Skeletal muscle tissue (tissue), 4 donors: ENCODE results near the gene GORASP2. TPM values are rescaled to one million over a fixed set of nuclear protein-coding genes. Genes with fewer than 3 reads are reported as not detected.

ENCODE experiments used
- H3K27ac ChIP-seq: one replicate; pipeline ENCODE4 v1.7.0; 2013; ENCODE audit warnings: mild to moderate bottlenecking, low read depth, low read length, inconsistent platforms
- H3K27me3 ChIP-seq, 3 donors: one replicate each; pipeline ENCODE4 v1.7.0; 2013; ENCODE audit warnings: low read length in 3 of 3; ENCODE audit not compliant: control insufficient read depth in 3 of 3, insufficient read depth in 3 of 3
- H3K36me3 ChIP-seq, 3 donors: one replicate each; pipeline ENCODE4 v1.7.0; 2013; ENCODE audit warnings: low read length in 3 of 3; ENCODE audit not compliant: control insufficient read depth in 3 of 3, insufficient read depth in 3 of 3
- H3K4me1 ChIP-seq, 3 donors: one replicate each; pipeline ENCODE4 v1.7.0; 2013; ENCODE audit warnings: low read length in 3 of 3, mild to moderate bottlenecking in 3 of 3; ENCODE audit not compliant: control insufficient read depth in 3 of 3, insufficient read depth in 3 of 3
- H3K4me3 ChIP-seq, 3 donors: one replicate each; pipeline ENCODE4 v1.7.0; 2013; ENCODE audit warnings: low read length in 3 of 3
- H3K9ac ChIP-seq, 3 donors: one replicate each; pipeline ENCODE4 v1.7.0; 2013; ENCODE audit warnings: low read length in 3 of 3, mild to moderate bottlenecking in 3 of 3, moderate library complexity in 2 of 3, low read depth in 1 of 3
- H3K9me3 ChIP-seq, 3 donors: one replicate each; pipeline ENCODE4 v1.7.0; 2013; ENCODE audit warnings: low read length in 3 of 3; ENCODE audit not compliant: control insufficient read depth in 3 of 3
- total RNA-seq: library from RNA; depleted of rRNA; stranded (reverse); fragments of >200 nt; gene quantifications from one replicate; pipeline ENCODE4 v1.2.3, GENCODE V29; 2014
- donor health status: Osteomylitis.

The GORASP2 gene
- total RNA-seq, 1 donor from 2014 or later, result 22.4 TPM

DNA sequence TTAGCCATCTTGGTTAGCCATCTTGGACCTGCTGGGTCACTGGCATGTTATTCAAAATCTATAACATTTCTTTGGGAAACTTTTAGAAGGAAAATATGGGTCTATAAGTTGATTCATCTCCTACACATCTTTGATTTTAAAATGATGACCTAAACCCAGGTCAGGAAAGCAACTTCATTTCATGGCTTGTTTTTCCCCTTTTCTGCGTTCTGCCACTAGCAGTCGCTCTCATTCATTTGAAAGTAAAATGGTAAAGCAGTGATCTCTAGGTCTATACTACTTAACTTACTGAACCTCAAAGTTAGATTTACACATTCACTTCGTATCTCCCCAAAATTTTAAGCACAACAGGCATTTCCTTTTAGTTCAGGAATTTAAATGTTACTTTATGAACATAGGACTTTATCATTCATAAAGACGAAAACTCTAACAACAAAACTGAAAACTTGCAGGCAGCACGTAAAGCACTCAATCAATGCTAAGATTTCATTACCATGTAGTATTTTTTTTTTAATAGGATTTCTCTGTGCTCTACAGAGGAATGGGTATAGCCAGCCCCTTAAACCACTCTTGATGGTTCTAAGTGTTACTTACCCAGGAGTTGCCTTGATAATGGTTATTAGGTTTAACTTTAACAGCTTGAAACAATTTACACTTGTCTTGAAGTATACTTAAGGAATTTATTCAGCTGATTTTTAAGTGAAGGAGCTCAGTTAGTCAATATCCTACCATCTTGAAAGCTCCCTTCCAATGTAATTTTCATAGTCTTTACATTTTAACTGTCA lies 62.5 kb downstream of the GORASP2 start:
- H3K36me3 ChIP-seq, result peaks cover 4 to 21% (median 14%) of the 10 kb centered on the region in 3 donors
- no peak overlapping the region for H3K9ac ChIP-seq
- no peak overlapping the region for H3K27ac ChIP-seq
- H3K4me3 ChIP-seq, result no peak overlapping the region
- H3K4me1 ChIP-seq, result no peaks in the 10 kb centered on the region
- H3K9me3 ChIP-seq, result no peaks in the 10 kb centered on the region
- no peaks in the 10 kb centered on the region for H3K27me3 ChIP-seq

DNA sequence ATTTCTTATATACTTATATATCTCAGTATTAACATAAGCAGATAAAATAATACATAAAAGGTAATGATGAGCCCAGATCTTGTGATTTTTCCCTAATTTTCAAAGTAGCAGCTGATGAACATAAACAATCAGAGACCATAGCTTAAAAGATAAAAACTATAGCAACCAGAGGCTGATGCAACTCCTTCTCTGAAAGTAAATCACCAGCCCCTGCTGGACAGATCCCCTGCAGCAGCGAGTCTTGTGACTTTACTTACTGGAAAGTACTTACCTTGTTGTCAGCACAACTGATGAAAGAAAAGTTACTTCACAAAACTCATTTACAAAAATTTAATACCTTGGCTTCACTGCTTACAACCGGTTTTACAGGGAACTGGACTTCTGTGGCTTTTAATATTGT lies 67.3 kb downstream of the GORASP2 start:
- H3K36me3 ChIP-seq, result peaks cover 4 to 21% (median 18%) of the 10 kb centered on the region in 3 donors

DNA sequence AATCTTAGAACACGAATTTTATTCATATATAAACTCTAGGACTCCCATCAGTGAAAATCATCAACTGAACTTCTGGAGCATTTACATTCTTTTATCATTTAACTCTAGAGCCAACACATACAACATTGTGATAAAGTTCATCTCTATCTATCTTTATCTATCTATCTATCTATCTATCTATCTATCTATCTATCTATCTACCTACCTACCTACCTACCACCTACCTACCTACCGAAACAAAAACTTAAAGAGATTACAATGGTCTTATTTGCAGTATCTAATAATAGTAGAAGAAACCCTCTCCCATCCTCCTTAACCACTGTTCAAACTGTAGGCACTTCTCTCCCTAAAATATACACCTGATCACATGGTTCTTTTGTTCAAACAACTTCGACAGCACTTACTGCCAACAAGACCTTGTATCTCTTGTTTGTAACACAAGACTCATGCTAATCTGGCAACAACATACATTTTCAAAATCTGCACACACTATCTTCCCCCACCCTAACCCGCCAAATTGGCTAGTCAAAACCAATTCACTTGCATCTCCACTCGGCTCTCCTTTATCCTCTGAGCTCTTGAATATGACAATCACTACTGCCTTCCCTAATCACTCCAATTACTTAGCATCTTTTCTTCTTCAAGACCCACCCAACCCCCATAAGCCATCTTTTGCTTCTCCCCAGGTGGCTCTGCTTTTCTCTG lies 69.0 kb downstream of the GORASP2 start:
- H3K9ac ChIP-seq, result no peak overlapping the region
- H3K27ac ChIP-seq, result no peak overlapping the region
- no peaks in the 10 kb centered on the region for H3K27me3 ChIP-seq
- no peaks in the 10 kb centered on the region for H3K9me3 ChIP-seq
- H3K4me3 ChIP-seq, result no peak overlapping the region
- H3K4me1 ChIP-seq, result no peaks in the 10 kb centered on the region
- peaks cover 6 to 22% (median 18%) of the 10 kb centered on the region in 3 donors for H3K36me3 ChIP-seq

More for the DNA sequence above, 67.3 kb downstream of the GORASP2 start:
- Histone ChIP-seq H3K4me1 (no peaks in the 10 kb centered on the region), H3K4me3 (no peak overlapping the region), H3K9ac (no peak overlapping the region), H3K9me3 (no peaks in the 10 kb centered on the region), H3K27ac (no peak overlapping the region), H3K27me3 (no peaks in the 10 kb centered on the region)

DNA sequence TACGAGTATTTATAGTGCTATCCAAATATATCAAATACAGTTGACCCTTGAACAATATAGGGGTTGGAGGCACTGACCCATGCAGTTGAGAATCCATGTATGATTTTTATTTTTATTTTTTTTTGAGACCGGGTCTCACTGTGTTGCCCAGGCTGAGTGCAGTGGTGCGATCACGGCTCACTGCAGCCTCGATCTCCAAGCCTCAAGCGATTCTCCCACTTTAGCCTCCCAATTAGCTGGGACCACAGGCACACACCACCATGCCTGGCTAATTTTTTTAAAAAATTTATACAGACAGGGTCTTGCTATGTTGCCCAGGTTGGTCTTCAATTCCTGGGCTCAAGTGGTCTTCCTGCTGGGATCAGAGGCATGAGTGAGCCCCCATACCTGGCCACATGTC lies 70.6 kb downstream of the GORASP2 start:
- Histone ChIP-seq H3K4me1 (no peaks in the 10 kb centered on the region), H3K9me3 (no peaks in the 10 kb centered on the region), H3K27ac (no peak overlapping the region), H3K27me3 (no peaks in the 10 kb centered on the region), H3K4me3 (no peak overlapping the region), H3K9ac (no peak overlapping the region), H3K36me3 (peaks cover 5 to 19% (median 14%) of the 10 kb centered on the region in 3 donors)

DNA sequence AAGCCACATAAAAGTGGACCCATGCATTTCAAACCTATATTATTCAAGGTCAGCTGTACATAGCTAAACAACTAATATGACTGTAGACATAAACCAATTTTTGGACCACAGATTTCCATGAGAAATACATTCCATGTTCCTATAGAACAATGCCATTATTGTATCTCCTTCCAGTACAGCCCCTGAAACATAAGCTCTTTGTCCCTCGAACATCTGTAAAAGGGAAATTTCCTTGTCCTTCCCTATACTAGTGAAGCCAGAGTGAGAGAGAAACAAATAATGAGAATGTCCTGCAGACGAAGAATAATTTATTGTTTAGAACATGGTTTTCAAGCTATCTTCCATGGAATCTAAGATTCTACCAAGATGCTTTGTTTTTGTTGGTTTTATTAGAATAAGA lies 75.3 kb downstream of the GORASP2 start:
- Histone ChIP-seq H3K4me1 (no peaks in the 10 kb centered on the region), H3K27me3 (no peaks in the 10 kb centered on the region), H3K9me3 (no peaks in the 10 kb centered on the region), H3K27ac (no peak overlapping the region), H3K4me3 (no peak overlapping the region), H3K36me3 (peaks cover 8 to 28% (median 15%) of the 10 kb centered on the region in 3 donors), H3K9ac (no peak overlapping the region)

DNA sequence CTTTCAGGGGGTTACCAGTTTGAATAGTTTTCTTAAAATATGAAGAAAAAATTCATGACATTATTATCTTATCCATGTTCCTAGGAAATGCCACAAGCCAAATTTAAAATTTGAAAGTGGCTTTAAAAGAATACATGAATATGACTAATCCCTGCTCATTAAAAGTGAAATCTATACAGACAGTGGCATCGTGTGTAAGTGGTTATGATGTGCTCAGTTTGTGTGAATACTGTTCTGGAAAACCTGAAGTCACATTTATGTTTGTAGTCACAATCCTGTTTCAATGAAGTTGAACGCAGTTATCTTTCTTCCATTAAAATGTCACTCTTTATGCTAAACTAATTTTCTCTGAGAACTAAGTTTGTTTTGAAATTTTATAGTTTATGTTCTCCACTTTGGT lies 75.8 kb downstream of the GORASP2 start:
- Histone ChIP-seq H3K9ac (no peak overlapping the region), H3K9me3 (no peaks in the 10 kb centered on the region), H3K36me3 (peaks cover 8 to 28% (median 15%) of the 10 kb centered on the region in 3 donors), H3K4me1 (no peaks in the 10 kb centered on the region), H3K4me3 (no peak overlapping the region), H3K27ac (no peak overlapping the region), H3K27me3 (no peaks in the 10 kb centered on the region)

DNA sequence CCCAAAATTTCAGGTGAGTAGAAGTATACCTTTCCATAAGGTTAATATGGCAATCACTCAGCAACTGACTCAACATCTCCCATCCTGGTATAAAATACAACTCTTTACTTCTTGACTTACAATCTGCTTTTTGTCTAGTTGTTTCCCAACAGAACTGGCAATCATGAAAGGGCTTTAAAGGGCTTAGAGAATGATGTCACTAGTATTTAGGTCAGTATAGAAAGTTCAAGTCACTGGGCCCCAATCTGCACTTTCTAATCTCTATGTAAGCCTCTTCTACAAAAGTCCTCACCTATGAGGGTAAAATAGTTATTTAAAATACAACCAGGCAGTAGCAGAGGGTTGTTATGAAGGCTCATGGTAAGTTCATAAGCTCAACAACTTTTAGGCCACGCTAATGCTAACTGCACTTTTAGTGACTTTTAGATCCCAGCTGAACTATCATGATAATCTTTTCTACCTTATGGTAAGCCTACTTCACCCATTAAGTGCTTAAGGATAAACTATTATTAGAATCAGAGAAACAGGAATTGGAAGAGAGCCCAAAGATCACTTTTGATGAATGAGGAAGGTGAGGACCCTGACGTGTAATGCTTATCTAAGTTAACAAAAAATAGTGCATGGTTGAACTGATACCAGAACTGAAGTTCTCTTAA lies 79.6 kb downstream of the GORASP2 start:
- H3K4me1 ChIP-seq, result no peaks in the 10 kb centered on the region
- H3K4me3 ChIP-seq, result no peak overlapping the region
- H3K9ac ChIP-seq, result no peak overlapping the region
- peaks cover 5 to 26% (median 12%) of the 10 kb centered on the region in 3 donors for H3K36me3 ChIP-seq
- no peaks in the 10 kb centered on the region for H3K27me3 ChIP-seq
- no peaks in the 10 kb centered on the region for H3K9me3 ChIP-seq
- H3K27ac ChIP-seq, result no peak overlapping the region

DNA sequence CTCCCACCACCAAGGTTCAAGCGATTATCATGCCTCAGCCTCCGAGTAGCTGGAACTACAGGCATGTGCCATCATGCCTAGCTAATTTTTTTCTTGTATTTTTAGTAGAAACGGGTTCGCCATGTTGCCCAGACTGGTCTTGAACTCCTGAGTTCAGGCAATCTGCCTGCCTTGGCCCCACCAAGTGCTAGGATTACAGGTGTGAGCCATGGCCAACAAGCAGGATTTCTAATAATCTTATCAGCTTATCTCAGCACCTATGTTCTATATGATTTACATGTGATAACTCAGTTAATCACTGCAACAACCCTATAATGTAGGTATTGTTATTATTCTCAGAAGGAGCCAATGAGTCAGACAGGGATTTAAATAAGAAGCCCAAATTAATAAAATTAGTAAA lies 80.3 kb downstream of the GORASP2 start:
- Histone ChIP-seq H3K36me3 (peaks cover 4 to 27% (median 10%) of the 10 kb centered on the region in 3 donors), H3K27me3 (no peaks in the 10 kb centered on the region), H3K9me3 (no peaks in the 10 kb centered on the region), H3K27ac (no peak overlapping the region), H3K9ac (no peak overlapping the region), H3K4me3 (no peak overlapping the region), H3K4me1 (no peaks in the 10 kb centered on the region)

DNA sequence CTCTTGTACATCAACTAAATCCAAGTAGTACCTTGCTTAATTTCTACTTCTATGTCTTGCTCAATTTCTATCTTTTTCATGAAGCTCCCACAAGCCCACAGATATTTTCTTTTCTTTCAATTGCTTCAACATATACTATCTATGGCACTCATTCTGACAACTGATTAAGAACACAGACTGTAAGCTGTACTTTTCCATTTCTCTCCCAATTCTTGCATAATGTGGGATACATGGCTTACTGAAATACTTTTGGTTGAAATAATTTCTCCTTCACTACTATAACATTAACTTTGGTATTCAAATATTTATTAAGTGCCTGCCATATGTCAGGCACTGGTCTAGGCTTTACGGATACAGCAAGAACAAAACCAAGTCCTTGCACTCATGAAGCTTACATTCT lies 84.8 kb downstream of the GORASP2 start:
- Histone ChIP-seq H3K36me3 (peaks cover 0 to 16% (median 4%) of the 10 kb centered on the region in 3 donors), H3K4me3 (no peak overlapping the region)

DNA sequence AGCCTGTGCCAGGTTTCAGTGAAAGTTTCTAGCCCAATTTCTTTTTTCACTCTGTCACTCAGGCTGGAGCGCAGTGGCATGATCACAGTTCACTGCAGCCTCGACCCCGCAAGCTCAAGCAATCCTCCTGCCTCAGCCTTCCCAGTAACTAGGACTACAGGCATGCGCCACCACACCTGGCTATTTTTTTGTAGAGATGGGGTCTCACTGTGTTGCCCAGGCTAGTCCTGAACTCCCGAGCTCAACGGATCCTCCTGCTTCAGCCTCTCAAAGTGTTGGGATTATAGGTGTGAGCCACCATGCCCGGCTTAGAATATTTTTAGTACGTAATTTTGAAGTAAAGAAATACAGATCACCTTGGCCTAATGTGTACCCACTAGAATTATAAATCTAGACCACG lies 87.1 kb downstream of the GORASP2 start:
- H3K4me1 ChIP-seq, result no peaks in the 10 kb centered on the region
- no peak overlapping the region for H3K4me3 ChIP-seq
- peaks cover 0 to 8% (median 4%) of the 10 kb centered on the region in 3 donors for H3K36me3 ChIP-seq

More for the DNA sequence above, 84.8 kb downstream of the GORASP2 start:
- no peak overlapping the region for H3K9ac ChIP-seq
- H3K9me3 ChIP-seq, result no peaks in the 10 kb centered on the region
- H3K27me3 ChIP-seq, result no peaks in the 10 kb centered on the region
- no peaks in the 10 kb centered on the region for H3K4me1 ChIP-seq
- no peak overlapping the region for H3K27ac ChIP-seq

More for the DNA sequence above, 87.1 kb downstream of the GORASP2 start:
- no peak overlapping the region for H3K27ac ChIP-seq
- H3K9ac ChIP-seq, result no peak overlapping the region
- no peaks in the 10 kb centered on the region for H3K9me3 ChIP-seq
- H3K27me3 ChIP-seq, result no peaks in the 10 kb centered on the region
